OCI-LY7 (cell line): ENCODE measurements around the gene STAB1. TPM values are rescaled to one million over a fixed set of nuclear protein-coding genes. Genes with fewer than 3 reads are reported as not detected.

Source experiments
- BruUV-seq: library from RNA; stranded (reverse); fragments of 400-500 nt; replicated peaks from 2 replicates; lab custom pipeline; 2021; lab: Mats Ljungman, UMichigan
- CTCF ChIA-PET: fragments of 300-600 bp; sonication (Branson Sonifier 250); formaldehyde crosslinking; loops from one replicate; lab custom pipeline; 2022; ENCODE audit warnings: antibody characterized with exemption; ENCODE audit not compliant: unreplicated experiment; lab: Charles Lee
- POLR2A ChIA-PET: fragments of 300-600 bp; sonication (Branson Sonifier 250); formaldehyde crosslinking; loops from one replicate; lab custom pipeline; 2022; ENCODE audit warnings: antibody characterized with exemption; lab: Charles Lee
- DNase-seq: peaks from one replicate; pipeline ENCODE4 v3.0.0-alpha.2; 2015; ENCODE audit warnings: low spot score
- H2AFZ ChIP-seq: fragments of 200-600 bp; sonication (generic), shearing (Covaris generic); 2 replicates; pipeline ENCODE4 v1.6.1; 2014; ENCODE audit warnings: mild to moderate bottlenecking, antibody characterized with exemption, low read length, moderate library complexity
- H3K27ac ChIP-seq: fragments of 200-600 bp; sonication (generic); 2 replicates; pipeline ENCODE4 v1.5.1; 2014; ENCODE audit warnings: mixed run types, low read depth, mild to moderate bottlenecking, moderate library complexity, low read length, inconsistent platforms; ENCODE audit not compliant: poor library complexity, severe bottlenecking
- H3K36me3 ChIP-seq: fragments of 200-600 bp; sonication (generic); 2 replicates; pipeline ENCODE4 v1.6.1; 2014; ENCODE audit warnings: mild to moderate bottlenecking, antibody characterized with exemption, low read length, moderate library complexity, mixed read lengths; ENCODE audit not compliant: insufficient read depth
- H3K4me1 ChIP-seq: fragments of 200-600 bp; sonication (generic); 2 replicates; pipeline ENCODE4 v1.5.1; 2014; ENCODE audit warnings: mild to moderate bottlenecking, low read length; ENCODE audit not compliant: insufficient read depth, poor library complexity, severe bottlenecking
- H3K4me2 ChIP-seq: fragments of 200-600 bp; sonication (generic); 2 replicates; pipeline ENCODE4 v1.6.1; 2014; ENCODE audit warnings: mild to moderate bottlenecking, low read length
- H3K4me3 ChIP-seq: fragments of 200-600 bp; sonication (generic); 2 replicates; pipeline ENCODE4 v1.5.1; 2014; ENCODE audit warnings: mild to moderate bottlenecking, low read depth, low read length; ENCODE audit not compliant: poor library complexity, severe bottlenecking
- H3K79me2 ChIP-seq: fragments of 200-600 bp; sonication (generic); 2 replicates; pipeline ENCODE4 v1.6.1; 2016; ENCODE audit warnings: low read depth, mild to moderate bottlenecking, low read length, moderate library complexity, mixed read lengths; ENCODE audit not compliant: insufficient read depth
- H3K9me2 ChIP-seq: fragments of 200-600 bp; sonication (generic); 2 replicates; pipeline ENCODE4 v1.6.1; 2016; ENCODE audit warnings: mild to moderate bottlenecking, low read length, mixed read lengths; ENCODE audit not compliant: insufficient read depth
- H3K9me3 ChIP-seq: fragments of 200-600 bp; sonication (generic); 2 replicates; pipeline ENCODE4 v1.6.1; 2014; ENCODE audit warnings: mild to moderate bottlenecking, mixed run types, low read length, mixed read lengths
- H4K20me1 ChIP-seq: fragments of 200-600 bp; sonication (generic); 2 replicates; pipeline ENCODE4 v1.6.1; 2014; ENCODE audit warnings: mild to moderate bottlenecking, antibody characterized with exemption, low read length, moderate library complexity, mixed read lengths; ENCODE audit not compliant: insufficient read depth
- CTCF ChIP-seq: fragments of 200-600 bp; sonication (generic); conservative IDR thresholded peaks from 2 replicates; pipeline ENCODE4 v1.5.1; 2014; ENCODE audit warnings: mild to moderate bottlenecking, antibody characterized with exemption, low read length, moderate library complexity, mixed read lengths
- EZH2phosphoT487 ChIP-seq: fragments of 200-600 bp; sonication (generic); IDR thresholded peaks from 2 replicates; pipeline ENCODE4 v1.6.1; 2018; ENCODE audit warnings: low read depth, borderline replicate concordance, mild to moderate bottlenecking, mixed run types, antibody characterized with exemption, low read length, moderate library complexity, mixed read lengths
- intact Hi-C: fragments of 100-400 bp; cut with micrococcal nuclease; formaldehyde crosslinking; loops from one replicate; pipeline ENCODE4 v1.10.0; 2022; ENCODE audit not compliant: unreplicated experiment
- total RNA-seq, 2 experiments: library from RNA; depleted of rRNA in 1 of 2; stranded (reverse); fragments of >200 nt in 1 of 2; shearing (Covaris generic) in 1 of 2; gene quantifications; 2 replicates each; pipeline ENCODE4 v1.2.3, GENCODE V29; 2014 to 2022

STAB1 gene
- total RNA-seq, 2 experiments from 2014 or later, result not detected

GRCh38 chr3:52479037-52479876 is 15.9 kb upstream of the STAB1 start:
- Histone ChIP-seq H3K4me1 (no peaks in the 10 kb centered on the region), H3K9me2 (no peaks in the 10 kb centered on the region), H3K79me2 (no peaks in the 10 kb centered on the region), H3K9me3 (no peaks in the 10 kb centered on the region), H3K36me3 (peaks cover 84% of the 10 kb centered on the region), H3K27ac (no peak overlapping the region), H4K20me1 (no peaks in the 10 kb centered on the region), H3K4me3 (no peak overlapping the region), H3K4me2 (no peak overlapping the region), H2AFZ (no peak overlapping the region)
- BruUV-seq, result no TSS peak
- ChIA-PET CTCF (no interaction called here), POLR2A (no interaction called here)
- intact Hi-C loops, result no loop called here
- no peak for DNase-seq
- no peak for TF ChIP-seq CTCF
- TF ChIP-seq EZH2phosphoT487, result no peak

GRCh38 chr3:52479877-52480575 is 15.1 kb upstream of the STAB1 start:
- no peak overlapping the region for H2AFZ ChIP-seq
- no peaks in the 10 kb centered on the region for H3K79me2 ChIP-seq
- no peaks in the 10 kb centered on the region for H4K20me1 ChIP-seq
- no peak for TF ChIP-seq EZH2phosphoT487
- DNase-seq, result no peak
- no peaks in the 10 kb centered on the region for H3K9me3 ChIP-seq
- peaks cover 78% of the 10 kb centered on the region for H3K36me3 ChIP-seq
- no peak overlapping the region for H3K27ac ChIP-seq
- CTCF ChIA-PET, result no interaction called here
- H3K9me2 ChIP-seq, result no peaks in the 10 kb centered on the region
- no peak overlapping the region for H3K4me3 ChIP-seq
- H3K4me2 ChIP-seq, result no peak overlapping the region
- intact Hi-C loops, result no loop called here
- BruUV-seq, result no TSS peak
- POLR2A ChIA-PET, result no interaction called here
- no peaks in the 10 kb centered on the region for H3K4me1 ChIP-seq

- H3K4me3 ChIP-seq, result no peak overlapping the region
- POLR2A ChIA-PET, result no interaction called here
- H2AFZ ChIP-seq, result no peak overlapping the region
- H3K36me3 ChIP-seq, result peaks cover 74% of the 10 kb centered on the region
- no peaks in the 10 kb centered on the region for H3K79me2 ChIP-seq
- H3K4me1 ChIP-seq, result no peaks in the 10 kb centered on the region
- no peak overlapping the region for H3K4me2 ChIP-seq
- no peak for TF ChIP-seq CTCF
- no peak for TF ChIP-seq EZH2phosphoT487
- no peaks in the 10 kb centered on the region for H3K9me3 ChIP-seq
- H3K27ac ChIP-seq, result no peak overlapping the region
- intact Hi-C loops, result no loop called here
- no peak for DNase-seq
- CTCF ChIA-PET, result no interaction called here
- TSS peak; percentile 48 for BruUV-seq
- no peaks in the 10 kb centered on the region for H4K20me1 ChIP-seq
- H3K9me2 ChIP-seq, result no peaks in the 10 kb centered on the region
Observed at GRCh38 chr3:52480768-52481715, 14.1 kb upstream of the STAB1 start.
